NCI-H748 treated with DMSO at 0.1 percent for 48 hours (cell line): ENCODE results near the gene RNF111.
"Not testable (repeated sequence)": the region's sequence is repeated elsewhere in the genome, so short reads cannot be mapped to it uniquely, and the experiment has no call there.

Source experiments
- DNase-seq: peaks from one replicate; lab custom pipeline; 2025; lab: John Stamatoyannopoulos, UW

RNF111 gene

GRCh38 chr15:59133929-59134427 lies 146.5 kb downstream of the RNF111 start:
- DNase-seq: no peak

GRCh38 chr15:59137566-59137965 lies 150.1 kb downstream of the RNF111 start:
- DNase-seq: no peak

GRCh38 chr15:59138243-59138642 lies 150.8 kb downstream of the RNF111 start:
- DNase-seq: no peak

- DNase-seq: no peak
Measured at GRCh38 chr15:59140422-59141226, 153.2 kb downstream of the RNF111 start.

- no peak for DNase-seq
Measured at GRCh38 chr15:59143281-59143680, 155.8 kb downstream of the RNF111 start.

- DNase-seq: not testable (repeated sequence)
Measured at GRCh38 chr15:59144594-59144993, 157.1 kb downstream of the RNF111 start.
